BLaER1 (cell line): ENCODE measurements around the gene NCL.
"Not testable (repeated sequence)": the region's sequence is repeated elsewhere in the genome, so short reads cannot be mapped to it uniquely, and the experiment has no call there.

Source experiments
- H3K27ac ChIP-seq: shearing (Covaris generic); formaldehyde crosslinking; 2 replicates; pipeline ENCODE4 v1.8.1; 2022
- H3K27me3 ChIP-seq: shearing (Covaris generic); formaldehyde crosslinking; 2 replicates; pipeline ENCODE4 v1.8.1; 2022
- H3K36me3 ChIP-seq: shearing (Covaris generic); formaldehyde crosslinking; 2 replicates; pipeline ENCODE4 v1.8.1; 2022
- H3K4me1 ChIP-seq: shearing (Covaris generic); formaldehyde crosslinking; 2 replicates; pipeline ENCODE4 v1.8.1; 2022
- H3K4me2 ChIP-seq: shearing (Covaris generic); formaldehyde crosslinking; 2 replicates; pipeline ENCODE4 v1.8.1; 2022
- H3K4me3 ChIP-seq: shearing (Covaris generic); formaldehyde crosslinking; 2 replicates; pipeline ENCODE4 v1.8.1; 2022
- H3K9ac ChIP-seq: shearing (Covaris generic); formaldehyde crosslinking; 2 replicates; pipeline ENCODE4 v1.8.1; 2022
- H3K9me3 ChIP-seq: shearing (Covaris generic); formaldehyde crosslinking; 2 replicates; pipeline ENCODE4 v1.8.1; 2022
- H4K20me1 ChIP-seq: shearing (Covaris generic); formaldehyde crosslinking; 2 replicates; pipeline ENCODE4 v1.8.1; 2022
- Cebpa-rat ChIP-seq: shearing (Covaris generic); IDR thresholded peaks from 2 replicates; pipeline ENCODE4 v1.8.1; 2022

NCL gene

DNA sequence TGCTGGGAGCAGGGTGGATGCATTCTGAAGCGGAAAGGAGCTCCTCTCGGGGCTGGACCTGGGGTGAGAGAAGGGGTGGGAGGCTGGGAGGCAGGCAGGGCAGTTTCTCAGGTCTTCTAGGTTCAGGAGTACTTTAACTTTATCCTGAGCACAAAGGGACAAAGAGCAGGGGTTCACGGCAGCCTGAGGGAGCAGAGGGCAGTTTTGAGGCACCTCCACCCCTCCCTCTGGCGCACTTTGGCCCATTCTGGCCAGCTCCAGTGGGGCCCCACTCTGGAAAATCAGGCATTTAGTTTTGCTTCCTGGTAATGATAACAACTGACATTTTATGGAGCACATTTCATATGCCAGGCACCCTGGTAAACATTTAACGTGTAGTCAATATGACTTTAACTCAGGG is 54.5 kb downstream of the NCL start:
- H4K20me1 ChIP-seq: no peaks in the 10 kb centered on the region
- no peak for TF ChIP-seq Cebpa-rat
- no peak overlapping the region for H3K9ac ChIP-seq
- H3K9me3 ChIP-seq: peaks cover 32% of the 10 kb centered on the region
- peaks cover 21% of the 10 kb centered on the region for H3K27me3 ChIP-seq
- H3K4me3 ChIP-seq: no peak overlapping the region
- peak overlapping the region; percentile 9; the same call in 1 of the 2 replicates for H3K4me2 ChIP-seq
- peaks cover 33% of the 10 kb centered on the region for H3K4me1 ChIP-seq
- no peaks in the 10 kb centered on the region for H3K36me3 ChIP-seq
- no peak overlapping the region for H3K27ac ChIP-seq

DNA sequence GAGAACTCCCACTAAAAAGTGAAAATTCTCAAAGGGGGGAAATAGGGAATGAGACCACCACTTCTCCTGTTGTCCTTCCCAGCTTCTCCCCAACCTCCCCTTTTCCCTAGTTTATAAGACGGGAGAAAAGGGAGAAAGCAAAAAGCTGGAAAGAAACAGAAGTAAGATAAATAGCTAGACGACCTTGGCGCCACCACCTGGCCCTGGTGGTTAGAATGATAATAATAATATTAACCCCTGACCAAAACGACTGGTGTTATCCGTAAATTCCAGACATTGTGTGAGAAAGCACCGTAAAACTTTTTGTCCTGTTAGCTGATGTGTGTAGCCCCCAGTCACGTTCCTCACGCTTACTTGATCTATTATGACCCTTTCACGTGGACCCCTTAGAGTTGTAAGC is 56.0 kb downstream of the NCL start:
- not testable (repeated sequence) for H4K20me1 ChIP-seq, H3K36me3 ChIP-seq, H3K27ac ChIP-seq, H3K4me2 ChIP-seq, H3K9ac ChIP-seq, H3K4me3 ChIP-seq
- peaks cover 21% of the 10 kb centered on the region for H3K27me3 ChIP-seq
- H3K4me1 ChIP-seq: peaks cover 42% of the 10 kb centered on the region
- peaks cover 32% of the 10 kb centered on the region for H3K9me3 ChIP-seq

DNA sequence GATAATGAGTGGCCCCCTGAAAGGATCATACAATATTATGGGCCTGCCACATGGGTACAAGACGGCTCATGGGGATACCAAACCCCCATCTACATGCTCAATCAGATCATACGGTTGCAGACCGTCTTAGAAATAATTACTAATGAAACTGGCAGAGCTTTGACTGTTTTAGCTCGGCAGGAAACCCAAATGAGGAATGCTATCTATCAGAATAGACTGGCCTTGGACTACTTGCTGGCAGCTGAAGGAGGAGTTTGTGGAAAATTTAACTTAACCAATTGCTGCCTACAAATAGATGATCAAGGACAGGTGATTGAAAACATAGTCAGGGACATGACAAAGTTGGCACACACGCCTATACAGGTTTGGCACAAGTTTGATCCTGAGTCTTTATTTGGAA is 56.6 kb downstream of the NCL start:
- Histone ChIP-seq H3K4me2 (0 out of 2 replicates have a peak overlapping the region, but pooled peaks have one; percentile 67), H3K4me1 (peaks cover 42% of the 10 kb centered on the region), H3K27me3 (peaks cover 21% of the 10 kb centered on the region), H3K9me3 (peaks cover 32% of the 10 kb centered on the region)
- H3K27ac ChIP-seq, H3K4me3 ChIP-seq, H4K20me1 ChIP-seq, H3K36me3 ChIP-seq, H3K9ac ChIP-seq: not testable (repeated sequence)

DNA sequence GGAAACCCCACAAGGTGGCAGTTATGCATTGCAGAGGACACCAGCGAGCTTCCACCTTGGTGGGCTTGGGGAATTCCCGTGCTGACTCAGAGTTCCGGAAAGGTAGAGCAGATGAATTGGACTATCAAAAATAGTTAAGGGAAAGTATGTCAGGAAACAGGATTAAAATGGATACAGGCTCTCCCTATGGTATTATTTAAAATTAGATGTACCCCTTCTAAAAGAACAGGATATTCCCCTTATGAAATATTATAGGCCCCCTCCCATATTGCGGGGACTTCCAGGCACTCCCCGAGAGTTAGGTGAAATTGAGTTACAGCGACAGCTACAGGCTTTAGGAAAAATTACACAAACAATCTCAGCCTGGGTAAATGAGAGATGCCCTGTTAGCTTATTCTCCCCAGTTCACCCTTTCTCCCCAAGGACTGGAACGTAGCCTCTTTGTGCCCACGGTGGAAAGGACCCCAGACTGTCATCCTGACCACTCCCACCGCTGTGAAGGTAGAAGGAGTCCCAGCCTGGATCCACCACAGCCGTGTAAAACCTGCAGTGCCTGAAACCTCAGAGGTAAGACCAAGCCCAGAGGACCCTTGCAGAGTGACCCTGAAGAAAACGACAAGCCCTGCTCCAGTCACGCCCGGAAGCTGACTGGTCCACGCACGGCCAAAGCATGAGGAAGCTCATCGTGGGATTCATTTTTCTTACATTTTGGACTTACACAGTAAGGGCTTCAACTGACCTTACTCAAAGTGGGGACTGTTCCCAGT is 58.5 kb downstream of the NCL start:
- not testable (repeated sequence) for H3K27me3 ChIP-seq, H4K20me1 ChIP-seq, H3K27ac ChIP-seq, H3K36me3 ChIP-seq, H3K4me3 ChIP-seq
- Histone ChIP-seq H3K4me2 (peak overlapping the region; percentile 67), H3K4me1 (peaks cover 36% of the 10 kb centered on the region), H3K9me3 (peaks cover 31% of the 10 kb centered on the region), H3K9ac (peak overlapping the region; percentile 12; the same call in 1 of the 2 replicates)

DNA sequence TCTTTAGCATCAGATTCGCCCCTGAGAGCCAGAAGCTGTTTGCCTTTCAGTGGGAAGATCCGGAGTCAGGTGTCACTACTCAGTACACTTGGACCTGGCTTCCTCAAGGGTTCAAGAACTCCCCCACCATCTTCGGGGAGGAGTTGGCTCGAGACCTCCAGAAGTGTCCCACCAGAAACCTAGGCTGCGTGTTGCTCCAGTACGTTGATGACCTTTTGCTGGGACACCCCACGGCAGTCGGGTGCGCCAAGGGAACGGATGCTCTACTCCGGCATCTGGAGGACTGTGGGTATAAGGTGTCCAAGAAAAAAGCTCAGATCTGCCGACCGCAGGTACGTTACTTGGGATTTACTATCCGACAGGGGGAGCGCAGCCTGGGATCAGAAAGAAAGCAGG is 60.1 kb downstream of the NCL start:
- Histone ChIP-seq H3K4me2 (peak overlapping the region; percentile 45), H3K4me1 (peaks cover 44% of the 10 kb centered on the region), H3K9me3 (peaks cover 18% of the 10 kb centered on the region)
- not testable (repeated sequence) for H3K36me3 ChIP-seq, H4K20me1 ChIP-seq, H3K27me3 ChIP-seq, H3K27ac ChIP-seq, H3K9ac ChIP-seq, H3K4me3 ChIP-seq
